Right ventricle myocardium superior (tissue), 1 donor: ENCODE results near the gene PSME3. TPM values are rescaled to one million over a fixed set of nuclear protein-coding genes. Genes with fewer than 3 reads are reported as not detected.
"Not testable (repeated sequence)": the region's sequence is repeated elsewhere in the genome, so short reads cannot be mapped to it uniquely, and the experiment has no call there.

Experiments
- ATAC-seq: fragments of 200-7000 bp; cut with Tn5 transposase; one replicate; pipeline ENCODE4 v1.9.1; 2020; ENCODE audit warnings: mild to moderate bottlenecking; ENCODE audit not compliant: poor library complexity
- DNase-seq: peaks from one replicate; pipeline ENCODE4 v3.0.0-alpha.2; 2020
- intact Hi-C: fragments of 100-400 bp; cut with DNase I; formaldehyde crosslinking; loops from one replicate; pipeline ENCODE4 v1.11.2; 2022
- total RNA-seq: library from RNA; stranded (reverse); fragmentation: NEBNext Ultra II Directional; extraction: Animal tissue kit (Norgen Biotek cat#: 25700); gene quantifications from one replicate; pipeline ENCODE4 v1.2.1, GENCODE V29; 2021
- donor health status: DM: no; HTN: yes; CAD: no; lungs with severe emphysema.

The PSME3 gene
- total RNA-seq, 1 donor from 2014 or later = 74.7 TPM

DNA sequence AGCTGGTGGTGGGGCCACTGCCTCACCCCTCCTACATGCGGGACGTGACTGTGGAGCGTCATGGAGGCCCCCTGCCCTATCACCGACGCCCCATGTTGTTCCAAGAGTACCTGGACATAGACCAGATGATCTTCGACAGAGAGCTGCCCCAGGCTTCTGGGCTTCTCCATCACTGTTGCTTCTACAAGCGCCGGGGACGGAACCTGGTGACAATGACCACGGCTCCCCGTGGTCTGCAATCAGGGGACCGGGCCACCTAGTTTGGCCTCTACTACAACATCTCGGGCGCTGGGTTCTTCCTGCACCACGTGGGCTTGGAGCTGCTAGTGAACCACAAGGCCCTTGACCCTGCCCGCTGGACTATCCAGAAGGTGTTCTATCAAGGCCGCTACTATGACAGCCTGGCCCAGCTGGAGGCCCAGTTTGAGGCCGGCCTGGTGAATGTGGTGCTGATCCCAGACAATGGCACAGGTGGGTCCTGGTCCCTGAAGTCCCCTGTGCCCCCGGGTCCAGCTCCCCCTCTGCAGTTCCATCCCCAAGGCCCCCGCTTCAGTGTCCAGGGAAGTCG is 34.6 kb downstream of the PSME3 start:
- DNase-seq, intact Hi-C loops, ATAC-seq: not testable (repeated sequence)

DNA sequence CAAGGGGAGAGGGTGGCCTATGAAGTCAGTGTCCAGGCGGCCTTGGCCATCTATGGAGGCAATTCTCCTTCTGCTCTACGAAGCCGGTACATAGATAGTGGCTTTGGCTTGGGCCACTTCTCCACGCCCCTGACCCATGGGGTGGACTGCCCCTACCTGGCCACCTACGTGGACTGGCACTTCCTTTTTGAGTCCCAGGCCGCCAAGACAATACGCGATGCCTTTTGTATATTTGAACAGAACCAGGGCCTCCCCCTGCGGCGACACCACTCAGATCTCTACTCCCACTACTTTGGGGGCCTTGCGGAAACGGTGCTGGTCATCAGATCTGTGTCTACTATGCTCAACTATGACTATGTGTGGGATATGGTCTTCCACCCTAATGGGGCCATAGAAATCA is 35.1 kb downstream of the PSME3 start:
- DNase-seq (no peak), ATAC-seq (no peak)
- intact Hi-C loops = no loop called here

DNA sequence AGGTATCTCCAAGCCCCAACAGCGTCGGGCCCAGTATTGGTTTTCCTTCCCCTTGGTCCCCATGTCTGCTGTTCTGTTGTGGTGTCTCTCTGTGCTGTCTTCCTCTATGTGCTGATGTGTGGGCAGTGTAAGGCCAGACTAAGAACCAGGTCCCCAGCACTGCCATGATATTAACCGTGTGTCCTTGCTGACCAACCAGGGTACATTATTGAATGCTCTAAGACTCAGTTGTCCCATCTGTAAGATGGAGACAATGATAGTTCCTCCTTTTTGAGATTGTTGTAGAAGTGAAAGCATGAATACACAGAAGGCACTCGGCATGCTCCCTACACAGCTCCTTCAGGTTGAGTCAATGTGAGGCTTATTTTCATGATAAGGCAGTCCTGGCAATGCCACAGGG is 38.5 kb downstream of the PSME3 start:
- intact Hi-C loops = no loop called here
- ATAC-seq (no peak), DNase-seq (no peak)

DNA sequence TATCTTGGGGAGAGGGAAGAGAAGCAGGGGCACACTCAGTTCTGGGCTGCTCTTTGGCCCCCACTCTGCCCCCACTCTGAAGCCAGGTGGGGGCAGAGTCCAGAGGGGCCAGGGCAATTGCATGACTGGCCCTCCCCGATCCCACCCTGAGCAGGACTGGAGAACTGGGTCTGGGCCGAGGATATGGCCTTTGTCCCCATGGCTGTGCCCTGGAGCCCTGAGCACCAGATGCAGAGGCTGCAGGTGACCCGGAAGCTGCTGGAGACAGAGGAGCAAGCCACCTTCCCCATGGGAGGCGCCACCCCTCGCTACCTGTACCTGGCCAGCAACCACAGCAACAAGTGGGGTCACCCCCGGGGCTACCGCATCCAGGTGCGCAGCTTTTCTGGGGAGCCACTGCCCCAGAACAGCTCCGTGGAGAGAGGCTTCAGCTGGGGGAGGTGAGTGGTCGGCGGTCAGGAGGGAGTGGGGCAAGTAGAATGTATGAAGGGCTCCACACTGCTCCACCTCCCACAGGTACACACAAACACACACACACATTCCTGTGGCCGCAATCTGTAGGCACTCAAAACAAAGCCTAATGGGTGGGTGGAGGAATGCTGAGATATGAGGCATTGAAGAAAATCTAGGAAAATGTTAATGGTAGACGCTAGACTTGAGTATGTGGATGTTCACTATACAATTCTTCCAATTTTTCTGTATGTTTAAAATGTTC is 39.2 kb downstream of the PSME3 start:
- ATAC-seq = no peak
- intact Hi-C loops = no loop called here
- no peak for DNase-seq

DNA sequence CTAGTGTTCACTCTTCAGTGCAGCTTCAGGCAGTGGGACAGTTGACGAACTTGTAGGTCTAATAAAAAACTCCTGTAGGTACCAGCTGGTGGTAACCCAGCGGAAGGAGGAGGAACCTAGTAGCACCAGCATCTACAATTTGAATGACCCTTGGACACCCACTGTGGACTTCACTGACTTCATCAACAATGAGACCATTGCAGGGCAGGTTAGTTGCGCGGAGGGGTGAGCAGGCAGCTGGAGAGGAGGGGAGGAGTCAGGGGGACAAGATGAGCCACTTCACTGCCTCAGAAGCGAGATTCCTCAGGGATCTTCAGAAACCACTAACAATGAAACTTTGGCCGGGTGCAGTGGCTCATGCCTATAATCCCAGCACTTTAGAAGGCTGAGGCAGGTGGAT is 40.1 kb downstream of the PSME3 start:
- DNase-seq (no peak), ATAC-seq (no peak)
- intact Hi-C loops = no loop called here

DNA sequence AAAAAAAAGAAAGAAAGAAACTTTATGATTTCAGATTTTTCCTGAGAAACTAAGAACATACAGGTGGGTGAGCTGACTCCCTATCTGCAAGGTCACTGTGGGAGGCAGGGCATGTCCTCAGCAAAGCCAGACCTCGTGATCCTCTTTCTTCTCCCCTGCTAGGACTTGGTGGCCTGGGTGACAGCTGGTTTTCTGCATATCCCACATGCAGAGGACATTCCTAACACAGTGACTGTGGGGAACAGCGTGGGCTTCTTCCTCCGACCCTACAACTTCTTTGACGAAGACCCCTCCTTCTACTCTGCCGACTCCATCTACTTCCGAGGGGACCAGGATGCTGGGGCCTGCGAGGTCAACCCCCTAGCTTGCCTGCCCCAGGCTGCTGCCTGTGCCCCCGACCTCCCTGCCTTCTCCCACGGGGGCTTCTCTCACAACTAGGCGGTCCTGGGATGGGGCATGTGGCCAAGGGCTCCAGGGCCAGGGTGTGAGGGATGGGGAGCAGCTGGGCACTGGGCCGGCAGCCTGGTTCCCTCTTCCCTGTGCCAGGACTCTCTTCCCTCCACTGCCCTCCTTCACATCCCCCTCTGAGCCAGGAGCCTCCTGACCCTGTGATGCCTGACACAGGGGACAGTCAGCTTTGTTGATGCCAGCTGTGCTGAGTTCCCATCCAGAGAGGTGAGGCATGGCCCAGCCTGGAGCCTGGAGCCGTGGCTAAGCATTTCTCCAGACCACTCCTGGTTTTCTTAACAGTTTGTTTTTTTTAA is 40.9 kb downstream of the PSME3 start:
- intact Hi-C loops, ATAC-seq: not testable (repeated sequence)

DNA sequence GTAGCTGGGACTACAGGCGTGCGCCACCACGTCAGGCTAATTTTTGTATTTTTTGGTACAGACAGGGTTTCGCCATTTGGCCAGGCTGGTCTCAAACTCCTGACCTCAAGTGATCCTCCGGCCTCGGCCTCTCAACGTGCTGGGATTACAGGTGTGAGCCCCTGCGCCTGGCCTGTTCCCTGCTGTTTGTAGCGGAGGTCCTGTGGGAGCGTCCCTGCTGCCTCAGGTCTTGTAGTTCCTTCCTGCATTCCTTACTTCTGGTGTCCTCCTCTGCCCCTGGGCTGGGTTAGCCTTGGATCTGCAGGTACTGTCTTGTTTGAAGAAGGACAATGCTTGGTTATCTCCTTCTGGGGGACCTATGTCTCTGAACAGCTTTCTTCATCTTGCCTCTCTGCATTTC is 43.8 kb downstream of the PSME3 start:
- intact Hi-C loops = no loop called here
- ATAC-seq = no peak
- no peak for DNase-seq

More for the DNA sequence above, 40.9 kb downstream of the PSME3 start:
- DNase-seq = not testable (repeated sequence)

DNA sequence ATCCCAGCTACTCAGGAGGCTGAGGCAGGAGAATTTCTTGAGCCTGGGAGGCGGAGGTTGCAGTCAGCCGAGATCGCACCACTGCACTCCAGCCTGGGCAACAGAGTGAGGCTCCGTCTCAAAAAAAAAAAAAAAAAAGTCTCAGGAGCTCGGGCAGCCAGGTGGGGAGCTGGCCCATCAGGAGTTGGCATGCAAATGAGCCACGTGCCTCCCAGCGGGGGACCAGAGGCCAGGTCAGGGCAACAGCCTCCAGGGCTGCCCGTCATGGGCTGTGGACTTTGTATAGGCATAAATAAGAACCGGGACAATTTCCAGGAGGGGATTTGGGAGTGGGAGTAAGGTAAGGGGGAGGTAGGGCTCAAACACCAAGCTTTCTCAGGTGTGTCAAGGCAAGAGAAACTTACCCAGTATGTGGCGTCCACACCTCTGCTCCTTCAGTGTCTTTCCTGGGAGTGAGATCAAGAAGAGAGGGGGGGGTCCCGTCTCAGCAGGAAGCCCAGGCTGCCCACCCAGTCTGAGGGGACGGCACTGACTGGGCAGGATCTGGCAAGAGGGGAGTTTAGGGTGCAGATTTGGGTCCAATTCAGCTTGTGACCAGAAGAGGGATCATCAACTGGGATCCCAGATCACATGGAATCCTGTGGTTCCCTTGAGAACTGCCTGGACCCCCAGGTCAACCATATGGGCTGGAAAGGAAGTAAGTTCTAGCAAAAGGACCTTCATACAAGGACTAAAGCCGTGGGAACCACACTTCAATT is 45.1 kb downstream of the PSME3 start:
- intact Hi-C loops = no loop called here
- ATAC-seq (no peak), DNase-seq (no peak)

DNA sequence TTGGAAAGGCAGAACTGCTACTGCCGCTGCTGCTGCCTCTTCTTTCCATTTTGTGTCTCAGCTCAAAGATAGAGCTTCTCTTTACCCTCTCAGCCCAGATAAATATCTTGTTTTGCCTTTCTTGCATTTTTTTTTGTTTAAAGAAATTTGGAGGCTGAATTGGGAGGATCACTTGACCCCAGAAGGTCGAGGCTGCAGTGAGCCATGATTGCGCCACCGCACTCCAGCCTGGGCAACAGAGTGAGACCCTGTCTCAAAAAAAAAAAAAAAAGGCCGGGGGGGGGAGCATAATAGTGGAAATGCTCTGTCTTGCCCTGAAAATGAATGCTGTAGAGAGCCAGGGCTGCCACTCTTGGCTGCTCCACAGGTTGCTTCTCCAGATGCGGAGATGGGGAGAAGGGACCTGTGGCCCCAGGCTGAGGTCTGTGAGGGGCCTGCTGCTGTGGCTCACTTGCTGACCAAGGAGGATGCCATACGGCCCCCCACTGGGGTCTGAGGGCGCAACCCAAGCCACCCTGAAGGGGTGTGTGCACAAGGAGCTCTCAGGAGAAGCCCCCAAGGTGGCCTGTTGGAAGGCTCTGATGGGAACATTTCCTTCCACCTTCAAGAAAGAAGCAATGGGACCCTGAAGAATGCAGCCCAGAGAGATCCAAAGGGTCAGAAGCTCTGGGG is 45.9 kb downstream of the PSME3 start:
- ATAC-seq (no peak), DNase-seq (no peak)
- intact Hi-C loops = no loop called here

DNA sequence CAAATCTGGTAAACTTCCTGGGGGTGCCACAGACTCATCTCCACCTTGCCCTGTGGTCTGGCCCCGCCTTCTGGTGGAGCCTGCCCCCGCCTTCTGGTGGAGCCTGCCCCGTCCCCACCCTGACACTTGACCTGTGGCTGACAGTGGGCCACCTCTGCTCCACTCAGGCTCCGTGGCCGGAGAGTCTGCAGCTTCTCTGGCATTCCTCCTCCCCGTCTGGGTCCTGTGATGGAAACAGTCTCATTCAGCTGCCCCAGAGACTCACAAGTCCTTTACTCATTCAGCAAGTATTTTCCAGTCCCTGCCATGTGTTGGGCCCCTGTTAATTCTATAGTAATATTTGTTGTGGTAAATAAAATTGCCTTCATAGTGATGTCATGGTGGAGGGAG is 46.4 kb downstream of the PSME3 start:
- intact Hi-C loops = no loop called here
- no peak for ATAC-seq
- DNase-seq = no peak

DNA sequence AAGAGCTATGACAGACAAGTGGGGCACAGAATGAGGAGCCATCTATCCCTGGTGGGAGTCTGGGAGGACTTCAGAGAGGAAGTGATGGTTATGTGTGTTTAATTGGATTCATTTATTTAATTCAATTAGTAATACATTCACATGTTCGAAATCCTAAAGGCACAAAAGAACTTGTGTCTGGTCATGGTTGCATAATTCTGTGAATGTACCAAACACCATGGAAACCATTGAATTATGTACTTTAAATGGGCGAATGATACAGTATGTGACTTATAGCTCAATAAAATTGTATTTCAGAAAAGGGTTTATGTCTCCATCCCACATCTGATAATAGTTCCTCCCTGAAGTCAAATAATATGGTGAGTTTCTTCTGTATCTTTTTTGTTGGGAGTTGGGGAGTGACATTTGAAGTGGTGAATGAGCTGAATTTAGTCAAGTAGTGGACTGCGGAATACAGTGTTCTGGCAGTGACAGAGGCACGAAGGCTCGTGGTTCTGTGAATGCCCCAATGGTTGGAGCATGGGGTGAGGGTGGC is 47.6 kb downstream of the PSME3 start:
- no peak for ATAC-seq
- DNase-seq = no peak
- intact Hi-C loops = no loop called here

DNA sequence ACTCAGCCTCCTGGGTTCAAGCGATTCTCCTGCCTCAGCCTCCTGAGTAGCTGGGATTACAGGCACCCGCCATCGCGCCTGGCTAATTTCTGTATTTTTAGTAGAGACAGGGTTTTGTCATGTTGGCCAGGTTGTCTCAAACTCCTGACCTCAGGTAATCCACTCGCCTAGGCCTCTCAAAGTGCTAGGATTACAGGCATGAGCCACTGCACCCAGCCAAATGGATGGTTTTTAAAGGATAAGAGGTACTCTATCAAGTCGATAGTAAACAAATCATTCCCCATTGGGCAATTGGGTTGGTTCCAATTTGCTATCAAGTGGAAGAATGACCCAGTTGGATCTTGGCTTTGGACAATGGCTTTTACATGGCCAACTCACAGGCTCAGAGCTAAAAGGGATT is 48.5 kb downstream of the PSME3 start:
- intact Hi-C loops, ATAC-seq: not testable (repeated sequence)

DNA sequence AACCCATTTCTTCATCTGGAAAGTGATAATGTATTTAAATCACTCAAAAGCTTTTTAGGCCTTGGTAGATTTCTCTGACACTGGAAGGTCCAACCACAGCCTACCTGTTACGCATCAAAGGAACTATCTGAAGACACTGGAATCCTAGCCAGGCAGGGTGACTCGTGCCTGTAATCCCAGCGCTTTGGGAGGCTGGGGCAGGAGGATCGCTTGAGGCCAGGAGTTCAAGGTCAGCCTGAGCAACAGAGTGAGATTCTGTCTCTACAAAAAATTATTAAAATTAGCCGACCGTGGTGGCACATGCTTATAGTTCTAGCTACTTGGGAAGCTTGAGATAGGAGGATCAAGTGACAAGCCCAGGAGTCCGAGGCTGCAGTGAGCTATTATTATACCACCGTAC is 49.0 kb downstream of the PSME3 start:
- DNase-seq = no peak
- intact Hi-C loops = no loop called here
- no peak for ATAC-seq

More for the DNA sequence above, 48.5 kb downstream of the PSME3 start:
- DNase-seq = not testable (repeated sequence)

DNA sequence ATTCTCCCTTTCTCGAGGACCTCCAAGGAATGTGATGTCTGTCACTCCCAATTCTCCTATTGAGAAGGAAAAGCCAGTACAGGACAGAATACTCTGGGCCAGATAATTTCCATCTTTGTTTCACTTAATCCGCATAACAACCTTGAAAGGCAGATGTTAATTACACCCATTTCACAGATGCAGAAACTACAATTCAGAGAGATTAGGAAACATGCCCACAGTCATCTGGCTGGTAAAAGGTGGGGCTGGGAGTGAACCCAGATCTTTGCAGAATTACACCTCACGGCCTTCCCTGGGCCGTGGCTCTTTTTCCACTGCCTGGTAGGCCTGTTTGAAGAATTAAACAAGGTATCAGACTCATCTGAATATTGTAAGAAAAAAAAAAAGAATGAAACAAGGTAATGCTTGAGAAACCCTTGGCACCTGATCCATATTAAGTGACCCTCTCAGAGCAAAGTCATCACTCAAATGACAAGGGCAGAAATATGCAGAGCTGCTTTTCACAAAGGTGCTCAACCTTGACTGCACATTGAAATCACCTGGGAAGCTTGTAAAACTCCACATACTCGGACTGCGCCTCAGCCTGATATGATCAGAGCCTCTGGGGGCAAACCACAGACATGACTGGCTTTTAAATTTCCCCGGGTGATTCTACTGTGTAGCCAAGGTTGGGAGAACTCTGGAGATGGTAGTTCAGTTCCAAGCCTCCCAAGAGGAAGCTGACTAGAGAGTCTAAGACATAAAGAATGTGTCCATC is 50.8 kb downstream of the PSME3 start:
- intact Hi-C loops = no loop called here
- no peak for DNase-seq
- no peak for ATAC-seq

DNA sequence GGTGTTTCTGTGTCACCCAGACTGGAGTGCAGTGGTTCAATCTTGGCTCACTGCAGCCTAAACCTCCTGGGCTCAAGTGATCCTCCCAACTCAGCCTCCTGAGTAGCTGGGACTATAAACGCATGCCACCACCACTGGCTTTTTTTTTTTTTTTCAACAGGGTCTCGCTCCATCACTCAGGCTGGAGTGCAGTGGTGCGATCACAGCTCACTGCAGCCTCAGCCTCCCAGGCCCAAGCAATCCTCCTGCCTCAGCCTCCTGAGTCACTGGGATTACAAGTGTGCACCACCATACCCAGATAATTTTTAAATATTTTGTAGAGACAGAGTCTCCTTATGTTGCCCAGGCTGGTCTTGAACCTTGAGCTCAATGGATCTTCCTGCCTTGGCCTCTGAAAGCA is 52.6 kb downstream of the PSME3 start:
- DNase-seq, intact Hi-C loops, ATAC-seq: not testable (repeated sequence)

DNA sequence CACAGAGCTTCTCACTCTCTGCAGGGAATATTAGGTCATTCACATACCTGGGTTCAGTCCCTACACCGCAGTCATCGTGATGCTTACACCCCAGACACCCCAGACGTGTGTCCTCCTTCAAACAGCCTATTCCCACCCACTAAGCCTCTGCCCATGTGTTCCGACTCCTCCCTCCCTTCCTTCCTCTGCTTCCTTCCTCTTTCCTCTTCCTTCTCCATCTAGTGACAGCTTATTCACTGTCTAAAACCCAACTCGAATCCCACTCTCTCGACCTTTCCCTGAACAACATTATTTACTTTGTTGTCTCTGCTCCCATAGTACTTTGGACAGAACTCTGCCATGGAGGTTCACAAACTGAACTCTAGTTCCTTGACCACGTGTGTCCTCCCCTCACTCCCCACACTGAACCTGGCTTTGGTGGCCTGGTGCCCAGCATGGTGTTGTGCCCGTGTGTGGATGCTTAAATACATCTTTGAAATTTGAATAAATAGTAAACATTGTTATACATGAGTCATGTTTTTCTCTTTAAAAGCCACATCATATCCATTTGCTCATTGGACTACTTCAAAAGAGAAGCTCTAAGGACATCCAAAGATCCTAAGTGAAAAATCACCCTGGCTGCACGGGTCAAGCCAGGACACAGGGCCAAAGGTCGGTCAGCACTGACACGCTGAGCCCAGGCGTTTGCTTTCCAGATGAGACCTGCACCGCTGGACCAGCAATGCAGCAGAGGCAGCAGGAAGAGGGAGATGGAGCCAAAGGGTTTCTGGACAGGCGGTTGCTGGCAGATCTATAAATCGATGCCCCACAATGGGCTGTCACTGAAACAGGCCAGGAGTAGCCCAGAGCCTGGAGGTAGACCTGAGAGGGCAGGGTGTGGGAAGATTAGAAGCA is 53.3 kb downstream of the PSME3 start:
- DNase-seq (no peak), ATAC-seq (no peak)
- intact Hi-C loops = no loop called here

DNA sequence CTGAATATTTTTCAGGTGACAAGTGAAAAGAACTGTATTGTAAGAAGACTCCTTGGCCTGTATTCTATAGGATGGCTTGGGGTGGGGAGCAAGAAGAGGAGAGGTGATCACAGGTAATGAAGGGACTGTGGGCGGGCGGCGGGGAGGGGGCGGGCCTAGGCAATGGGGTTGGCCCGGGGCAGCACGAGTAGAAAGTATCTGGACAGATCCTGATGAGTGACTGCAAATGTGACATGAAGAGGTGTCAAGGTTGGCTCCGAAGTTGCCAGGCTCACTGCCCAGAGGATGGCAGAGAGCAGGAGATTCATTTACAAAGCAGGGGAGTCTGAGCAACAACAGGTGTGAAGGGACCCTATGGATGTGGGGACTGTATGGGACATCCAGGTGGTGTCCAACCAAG is 56.6 kb downstream of the PSME3 start:
- DNase-seq (peak; percentile 63), ATAC-seq (peak; percentile 78)

More for the DNA sequence above, 56.6 kb downstream of the PSME3 start:
- intact Hi-C loops = no loop called here
